WERI-Rb-1 (cell line): ENCODE data around the gene PNP.
A peak's percentile ranks its signal among the peaks of the same experiment; 100 is the strongest.

Experiments
- DNase-seq: peaks from one replicate; pipeline ENCODE4 v3.0.0-alpha.2; 2020
- H3K27ac ChIP-seq: fragments of 250-450 bp; sonication (Bioruptor Pico); 2 replicates; pipeline ENCODE4 v1.5.1; 2020; ENCODE audit warnings: mild to moderate bottlenecking, moderate library complexity
- H3K27me3 ChIP-seq: fragments of 250-450 bp; sonication (Bioruptor Pico); 2 replicates; pipeline ENCODE4 v1.5.1; 2021; ENCODE audit warnings: mild to moderate bottlenecking, low read depth, moderate library complexity; ENCODE audit not compliant: insufficient read depth, severe bottlenecking
- H3K36me3 ChIP-seq: fragments of 250-450 bp; sonication (Bioruptor Pico); 2 replicates; pipeline ENCODE4 v1.5.1; 2020; ENCODE audit warnings: mild to moderate bottlenecking, moderate library complexity
- H3K4me3 ChIP-seq: 2 replicates; pipeline ENCODE4 v1.5.1; 2011; ENCODE audit warnings: low read depth, mild to moderate bottlenecking, control low read depth, low read length
- H3K9me3 ChIP-seq: fragments of 250-450 bp; sonication (Bioruptor Pico); 2 replicates; pipeline ENCODE4 v1.5.1; 2021; ENCODE audit warnings: mild to moderate bottlenecking, moderate library complexity; ENCODE audit not compliant: severe bottlenecking
- TF ChIP-seq, protein P1 (sequence below): IDR thresholded peaks from 2 replicates; pipeline ENCODE4 v1.5.1; 2011; ENCODE audit warnings: low read depth, mild to moderate bottlenecking, control low read depth, inconsistent platforms, low read length

Gene PNP

DNA sequence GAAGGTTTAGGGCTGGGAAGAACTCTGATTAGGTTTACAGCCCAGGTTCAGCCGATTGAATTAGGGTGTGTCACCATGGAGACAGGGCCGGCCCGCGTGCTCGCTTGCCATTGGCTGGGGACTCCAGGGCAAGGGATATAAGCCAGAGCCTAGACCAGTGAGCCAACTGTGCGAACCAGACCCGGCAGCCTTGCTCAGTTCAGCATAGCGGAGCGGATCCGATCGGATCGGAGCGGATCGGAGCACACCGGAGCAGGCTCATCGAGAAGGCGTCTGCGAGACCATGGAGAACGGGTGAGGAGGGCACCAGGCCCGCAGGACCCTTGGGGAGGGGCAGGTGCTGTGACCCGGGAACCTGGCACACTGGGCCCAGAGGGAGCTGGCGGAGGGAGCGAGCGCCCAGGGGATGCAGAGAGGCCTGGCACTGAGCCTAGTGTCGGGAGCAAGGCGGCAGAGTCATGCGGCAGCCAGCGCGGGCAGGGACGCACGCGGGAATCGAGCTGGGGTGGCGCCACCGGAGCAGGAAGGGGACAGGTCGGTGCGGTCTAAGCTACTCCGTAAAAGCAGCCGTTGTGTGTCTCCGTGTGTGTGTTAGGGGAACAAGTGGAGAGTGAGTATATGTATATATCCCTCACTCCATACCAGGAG, at the start of gene PNP:
Gene PNP, plus strand, starts transcription at position 165 of the 648 bp plus-strand sequence. Its CDS starts 119 bp downstream, at position 284.
- no peaks in the 10 kb centered on the region for H3K27me3 ChIP-seq
- DNase-seq = peak; percentile 93
- H3K36me3 ChIP-seq = peaks cover 19% of the 10 kb centered on the region
- H3K9me3 ChIP-seq = no peaks in the 10 kb centered on the region
- peak within 1 kb of the TSS; percentile 59 for H3K27ac ChIP-seq
- H3K4me3 ChIP-seq = peak within 1 kb of the TSS; percentile 74
- TF ChIP-seq, protein P1, sequence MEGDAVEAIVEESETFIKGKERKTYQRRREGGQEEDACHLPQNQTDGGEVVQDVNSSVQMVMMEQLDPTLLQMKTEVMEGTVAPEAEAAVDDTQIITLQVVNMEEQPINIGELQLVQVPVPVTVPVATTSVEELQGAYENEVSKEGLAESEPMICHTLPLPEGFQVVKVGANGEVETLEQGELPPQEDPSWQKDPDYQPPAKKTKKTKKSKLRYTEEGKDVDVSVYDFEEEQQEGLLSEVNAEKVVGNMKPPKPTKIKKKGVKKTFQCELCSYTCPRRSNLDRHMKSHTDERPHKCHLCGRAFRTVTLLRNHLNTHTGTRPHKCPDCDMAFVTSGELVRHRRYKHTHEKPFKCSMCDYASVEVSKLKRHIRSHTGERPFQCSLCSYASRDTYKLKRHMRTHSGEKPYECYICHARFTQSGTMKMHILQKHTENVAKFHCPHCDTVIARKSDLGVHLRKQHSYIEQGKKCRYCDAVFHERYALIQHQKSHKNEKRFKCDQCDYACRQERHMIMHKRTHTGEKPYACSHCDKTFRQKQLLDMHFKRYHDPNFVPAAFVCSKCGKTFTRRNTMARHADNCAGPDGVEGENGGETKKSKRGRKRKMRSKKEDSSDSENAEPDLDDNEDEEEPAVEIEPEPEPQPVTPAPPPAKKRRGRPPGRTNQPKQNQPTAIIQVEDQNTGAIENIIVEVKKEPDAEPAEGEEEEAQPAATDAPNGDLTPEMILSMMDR = no peak

DNA sequence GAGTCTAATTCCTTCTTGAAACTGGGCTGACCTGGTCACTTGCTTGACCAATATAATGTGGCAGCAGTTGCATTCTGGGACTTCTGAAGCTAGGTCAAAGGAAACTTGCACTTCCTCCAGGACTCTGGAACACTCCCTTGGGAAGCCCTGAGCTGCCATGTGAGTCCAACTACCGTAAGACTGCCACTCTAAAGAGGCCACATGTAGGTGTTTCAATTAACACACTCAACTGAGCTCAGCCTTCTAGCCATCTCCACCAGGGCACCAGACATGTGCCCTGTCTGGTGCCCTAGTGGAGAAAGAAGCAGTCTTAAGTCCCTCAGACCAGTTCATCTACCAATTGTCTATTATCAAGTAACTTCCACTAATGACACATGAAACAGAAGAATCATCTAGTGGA, 49.8 kb upstream of the PNP start:
- Histone ChIP-seq H3K9me3 (no peaks in the 10 kb centered on the region), H3K27me3 (no peaks in the 10 kb centered on the region), H3K36me3 (no peaks in the 10 kb centered on the region), H3K27ac (no peak overlapping the region), H3K4me3 (no peak overlapping the region)
- DNase-seq = no peak
- TF ChIP-seq, protein P1 = no peak

DNA sequence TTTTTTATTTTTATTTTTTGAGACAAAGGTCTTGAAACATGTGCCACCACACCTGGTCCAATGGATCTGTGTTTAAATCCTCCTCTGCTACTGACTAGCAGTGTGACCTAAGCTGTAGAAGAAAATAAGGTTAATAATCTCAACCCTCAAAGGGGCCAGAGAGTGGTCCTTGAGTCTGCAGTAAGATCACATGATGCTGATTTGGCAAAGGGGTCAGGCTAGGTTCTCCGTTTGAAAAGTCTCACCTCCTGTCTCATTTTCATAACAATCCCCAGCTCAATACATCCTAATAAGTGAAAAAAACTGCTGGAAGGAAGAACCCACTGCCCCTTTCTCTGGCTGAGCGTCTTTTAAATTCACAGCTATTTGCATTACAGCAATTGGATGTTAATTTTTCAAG, 47.9 kb upstream of the PNP start:
- no peak overlapping the region for H3K27ac ChIP-seq
- no peaks in the 10 kb centered on the region for H3K9me3 ChIP-seq
- TF ChIP-seq, protein P1 = no peak
- no peak for DNase-seq
- no peaks in the 10 kb centered on the region for H3K36me3 ChIP-seq
- no peak overlapping the region for H3K4me3 ChIP-seq
- no peaks in the 10 kb centered on the region for H3K27me3 ChIP-seq

DNA sequence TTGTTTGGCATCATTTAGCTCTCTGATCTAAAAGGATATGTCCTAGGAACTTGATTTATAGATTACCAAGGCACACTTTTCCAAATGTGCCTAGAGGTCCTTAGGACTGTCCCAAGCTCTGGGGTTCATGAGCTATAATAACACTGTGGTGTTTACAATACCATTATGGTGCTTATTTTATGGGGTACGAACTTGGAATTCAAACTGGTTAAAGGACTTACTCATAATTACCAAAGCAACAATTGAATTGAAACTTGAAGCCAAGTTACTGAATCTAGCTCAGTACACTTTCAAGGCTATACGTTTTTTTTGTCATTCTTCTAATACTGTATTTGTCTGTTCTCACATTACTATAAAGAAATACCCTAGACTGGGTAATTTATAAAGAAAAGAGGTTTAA, 46.3 kb upstream of the PNP start:
- Histone ChIP-seq H3K27me3 (no peaks in the 10 kb centered on the region), H3K36me3 (no peaks in the 10 kb centered on the region), H3K9me3 (no peaks in the 10 kb centered on the region), H3K27ac (no peak overlapping the region), H3K4me3 (no peak overlapping the region)
- DNase-seq = no peak
- TF ChIP-seq, protein P1 = no peak

DNA sequence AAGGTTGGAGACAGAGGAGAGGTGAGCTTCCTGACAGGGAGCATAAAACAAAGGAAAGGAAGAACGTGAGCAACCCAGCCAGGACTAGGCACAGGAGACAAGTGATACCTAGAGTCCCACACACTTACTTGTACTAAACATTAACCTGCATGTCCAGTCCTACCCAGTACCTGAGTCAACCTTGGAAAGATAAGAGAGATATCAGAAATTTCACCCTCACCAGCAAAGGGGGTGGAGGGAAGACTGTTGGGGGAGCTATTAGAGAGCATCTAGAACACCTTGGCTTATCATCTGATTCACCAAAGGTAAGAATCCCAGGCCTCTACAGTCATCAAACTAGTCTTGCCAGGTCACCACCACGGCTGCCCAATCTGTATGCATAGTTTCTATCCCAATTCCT, 44.4 kb upstream of the PNP start:
- Histone ChIP-seq H3K4me3 (no peak overlapping the region), H3K27me3 (no peaks in the 10 kb centered on the region), H3K9me3 (no peaks in the 10 kb centered on the region), H3K36me3 (no peaks in the 10 kb centered on the region), H3K27ac (no peak overlapping the region)
- TF ChIP-seq, protein P1 = no peak
- no peak for DNase-seq
